ENCODE results near the gene MOV10L1.
"Not testable (repeated sequence)": the region's sequence is repeated elsewhere in the genome, so short reads cannot be mapped to it uniquely, and the experiment has no call there.

MOV10L1 gene

GRCh38 chr22:50111056-50111455 lies 21.2 kb downstream of the MOV10L1 start:
- no peak for DNase-seq

GRCh38 chr22:50112151-50113118 lies 22.6 kb downstream of the MOV10L1 start:
- no peak for DNase-seq

GRCh38 chr22:50114221-50115021 lies 24.6 kb downstream of the MOV10L1 start:
- peak; percentile 53 for DNase-seq

- no peak for DNase-seq
Observed at GRCh38 chr22:50115693-50116092, 25.9 kb downstream of the MOV10L1 start.

GRCh38 chr22:50117168-50117762 lies 27.5 kb downstream of the MOV10L1 start:
- no peak for DNase-seq

- DNase-seq, result no peak
Observed at GRCh38 chr22:50118129-50118528, 28.3 kb downstream of the MOV10L1 start.

- no peak for DNase-seq
Observed at GRCh38 chr22:50118557-50119168, 28.9 kb downstream of the MOV10L1 start.

- DNase-seq, result no peak
Observed at GRCh38 chr22:50119169-50119767, 29.5 kb downstream of the MOV10L1 start.

GRCh38 chr22:50119768-50120251 lies 30.0 kb downstream of the MOV10L1 start:
- DNase-seq, result no peak

- DNase-seq, result no peak
Observed at GRCh38 chr22:50121202-50121740, 31.5 kb downstream of the MOV10L1 start.

GRCh38 chr22:50123119-50123518 lies 33.3 kb downstream of the MOV10L1 start:
- no peak for DNase-seq

GRCh38 chr22:50125029-50125428 lies 35.2 kb downstream of the MOV10L1 start:
- DNase-seq, result no peak

GRCh38 chr22:50129121-50129736 lies 39.4 kb downstream of the MOV10L1 start:
- no peak for DNase-seq

- no peak for DNase-seq
Observed at GRCh38 chr22:50131894-50132293, 42.1 kb downstream of the MOV10L1 start.

- DNase-seq, result no peak
Observed at GRCh38 chr22:50134481-50134880, 44.7 kb downstream of the MOV10L1 start.

- peak; percentile 26 for DNase-seq
Observed at GRCh38 chr22:50136581-50137015, 46.8 kb downstream of the MOV10L1 start.

GRCh38 chr22:50137277-50137676 lies 47.5 kb downstream of the MOV10L1 start:
- DNase-seq, result not testable (repeated sequence)

- DNase-seq, result no peak
Observed at GRCh38 chr22:50138041-50138440, 48.2 kb downstream of the MOV10L1 start.

GRCh38 chr22:50138988-50139387 lies 49.2 kb downstream of the MOV10L1 start:
- no peak for DNase-seq

GRCh38 chr22:50139843-50140415 lies 50.1 kb downstream of the MOV10L1 start:
- DNase-seq, result peak; percentile 67

- DNase-seq, result no peak
Observed at GRCh38 chr22:50140615-50141014, 50.8 kb downstream of the MOV10L1 start.
